IMR-90 (cell line): ENCODE results near the gene MOG. TPM values are rescaled to one million over a fixed set of nuclear protein-coding genes. Genes with fewer than 3 reads are reported as not detected.

Experiments
- ATAC-seq: fragments of 200-7000 bp; cut with Tn5 transposase; 2 replicates; pipeline ENCODE4 v1.9.1; 2020; ENCODE audit warnings: low read depth, mild to moderate bottlenecking, moderate library complexity
- BruUV-seq: library from RNA; stranded (reverse); fragments of 400-500 nt; replicated peaks from 2 replicates; lab custom pipeline; 2021; lab: Mats Ljungman, UMichigan
- CTCF ChIA-PET: fragments of 300-600 bp; formaldehyde crosslinking; extraction: SDS; loops from one replicate; lab custom pipeline; 2021; ENCODE audit warnings: antibody characterized with exemption; lab: Yijun Ruan, JAX
- POLR2A ChIA-PET: fragments of 300-600 bp; sonication (Branson Sonifier 250); formaldehyde crosslinking; loops from one replicate; lab custom pipeline; 2022; ENCODE audit warnings: antibody characterized with exemption; ENCODE audit not compliant: unreplicated experiment; lab: Charles Lee
- DNase-seq: peaks from one replicate; pipeline ENCODE4 v3.0.0; 2013
- H2AFZ ChIP-seq: replicated peaks from 2 replicates; pipeline ENCODE3; 2013; ENCODE audit warnings: low read length, mild to moderate bottlenecking; ENCODE audit not compliant: poor library complexity
- H2AK5ac ChIP-seq: 2 replicates; pipeline ENCODE4 v1.6.1; 2013; ENCODE audit warnings: low read depth, low read length, inconsistent platforms
- H2AK9ac ChIP-seq: replicated peaks from 2 replicates; pipeline ENCODE3; 2013; ENCODE audit warnings: mild to moderate bottlenecking, low read depth, low read length, moderate library complexity; ENCODE audit not compliant: poor library complexity
- H2BK120ac ChIP-seq: 2 replicates; pipeline ENCODE4 v1.6.1; 2013; ENCODE audit warnings: low read depth, low read length, inconsistent platforms
- H2BK15ac ChIP-seq: 3 replicates; pipeline ENCODE4 v1.6.1; 2013; ENCODE audit warnings: low read depth, low read length, inconsistent platforms
- H2BK20ac ChIP-seq: 2 replicates; pipeline ENCODE4 v1.6.1; 2013; ENCODE audit warnings: low read depth, mild to moderate bottlenecking, inconsistent platforms, low read length, moderate library complexity
- H2BK5ac ChIP-seq: 2 replicates; pipeline ENCODE4 v1.6.1; 2013; ENCODE audit warnings: mild to moderate bottlenecking, low read depth, low read length, inconsistent platforms; ENCODE audit not compliant: poor library complexity, severe bottlenecking
- H3K14ac ChIP-seq: replicated peaks from 2 replicates; pipeline ENCODE4 v1.6.1; 2013; ENCODE audit warnings: low read depth, low read length, inconsistent platforms
- H3K18ac ChIP-seq: 2 replicates; pipeline ENCODE4 v1.6.1; 2013; ENCODE audit warnings: low read depth, low read length, control low read depth
- H3K23ac ChIP-seq: 2 replicates; pipeline ENCODE4 v1.6.1; 2013; ENCODE audit warnings: low read depth, low read length, inconsistent platforms
- H3K27ac ChIP-seq: 2 replicates; pipeline ENCODE4 v1.5.1; 2013; ENCODE audit warnings: mild to moderate bottlenecking, control low read depth, low read length; ENCODE audit not compliant: insufficient read depth
- H3K27me3 ChIP-seq: 2 replicates; pipeline ENCODE4 v1.6.1; 2013; ENCODE audit warnings: low read length; ENCODE audit not compliant: control insufficient read depth, insufficient read depth
- H3K36me3 ChIP-seq: 2 replicates; pipeline ENCODE4 v1.6.1; 2013; ENCODE audit warnings: low read length, mixed read lengths; ENCODE audit not compliant: control insufficient read depth, insufficient read depth
- H3K4ac ChIP-seq: 2 replicates; pipeline ENCODE4 v1.6.1; 2013; ENCODE audit warnings: low read depth, low read length, inconsistent platforms
- H3K4me1 ChIP-seq: 2 replicates; pipeline ENCODE4 v1.6.1; 2013; ENCODE audit warnings: low read length, mixed read lengths; ENCODE audit not compliant: control insufficient read depth, insufficient read depth
- H3K4me2 ChIP-seq: 2 replicates; pipeline ENCODE4 v1.6.1; 2013; ENCODE audit warnings: low read depth, mild to moderate bottlenecking, control low read depth, low read length, moderate library complexity
- H3K4me3 ChIP-seq: 2 replicates; pipeline ENCODE4 v1.5.1; 2013; ENCODE audit warnings: low read depth, mild to moderate bottlenecking, control low read depth, low read length, moderate library complexity; ENCODE audit not compliant: insufficient read depth
- H3K56ac ChIP-seq: 2 replicates; pipeline ENCODE4 v1.6.1; 2013; ENCODE audit warnings: low read length, inconsistent platforms; ENCODE audit not compliant: insufficient read depth; ENCODE audit errors: extremely low read depth
- H3K79me1 ChIP-seq, 2 experiments: 2 replicates each; pipeline ENCODE4 v1.6.1; 2013; ENCODE audit warnings: low read length in 2 of 2, inconsistent platforms in 1 of 2, low read depth in 1 of 2
- H3K9ac ChIP-seq: 2 replicates; pipeline ENCODE4 v1.6.1; 2013; ENCODE audit warnings: low read depth, low read length, control low read depth
- H3K9me1 ChIP-seq: 2 replicates; pipeline ENCODE4 v1.6.1; 2013; ENCODE audit warnings: low read length, inconsistent platforms; ENCODE audit not compliant: insufficient read depth
- H3K9me3 ChIP-seq: 2 replicates; pipeline ENCODE4 v1.6.1; 2013; ENCODE audit warnings: low read length; ENCODE audit not compliant: control insufficient read depth, insufficient read depth
- H4K20me1 ChIP-seq: 2 replicates; pipeline ENCODE4 v1.6.1; 2013; ENCODE audit warnings: low read length, inconsistent platforms; ENCODE audit not compliant: insufficient read depth
- H4K5ac ChIP-seq: 2 replicates; pipeline ENCODE4 v1.6.1; 2013; ENCODE audit warnings: mild to moderate bottlenecking, low read depth, low read length, control low read depth
- H4K8ac ChIP-seq, 2 experiments: 2 replicates each; pipeline ENCODE4 v1.6.1; 2013; ENCODE audit warnings: low read depth in 2 of 2, low read length in 2 of 2, control low read depth in 1 of 2, inconsistent platforms in 1 of 2
- H4K91ac ChIP-seq: 2 replicates; pipeline ENCODE4 v1.6.1; 2013; ENCODE audit warnings: low read depth, low read length, inconsistent platforms; ENCODE audit not compliant: insufficient read depth
- BHLHE40 ChIP-seq: fragments of 150-350 bp; IDR thresholded peaks from 2 replicates; pipeline ENCODE4 v1.6.1; 2016; ENCODE audit warnings: mild to moderate bottlenecking, low read depth, low read length
- CEBPB ChIP-seq: IDR thresholded peaks from 2 replicates; pipeline ENCODE4 v1.6.1; 2012; ENCODE audit warnings: low read depth, low read length, improper control_type of control experiment
- CHD1 ChIP-seq: IDR thresholded peaks from 2 replicates; pipeline ENCODE4 v1.6.1; 2012; ENCODE audit warnings: low read depth, low read length, improper control_type of control experiment
- FOS ChIP-seq: fragments of 150-350 bp; IDR thresholded peaks from 2 replicates; pipeline ENCODE4 v1.6.1; 2016; ENCODE audit warnings: low read depth, low read length
- MAFK ChIP-seq: IDR thresholded peaks from 2 replicates; pipeline ENCODE4 v1.6.1; 2012; ENCODE audit warnings: low read depth, low read length, improper control_type of control experiment
- MAZ ChIP-seq: IDR thresholded peaks from 2 replicates; pipeline ENCODE4 v1.6.1; 2012; ENCODE audit warnings: low read depth, mild to moderate bottlenecking, low read length, improper control_type of control experiment, moderate library complexity, borderline replicate concordance
- MXI1 ChIP-seq: IDR thresholded peaks from 2 replicates; pipeline ENCODE4 v1.6.1; 2012; ENCODE audit warnings: low read depth, mild to moderate bottlenecking, low read length, moderate library complexity, borderline replicate concordance
- NFE2L2 ChIP-seq: fragments of 150-350 bp; IDR thresholded peaks from 2 replicates; pipeline ENCODE4 v1.6.1; 2016; ENCODE audit warnings: low read depth, mild to moderate bottlenecking, low read length
- POLR2A ChIP-seq: IDR thresholded peaks from 2 replicates; pipeline ENCODE4 v1.6.1; 2012; ENCODE audit warnings: mild to moderate bottlenecking, low read depth, low read length
- RAD21 ChIP-seq: IDR thresholded peaks from 2 replicates; pipeline ENCODE4 v1.6.1; 2012; ENCODE audit warnings: low read length, improper control_type of control experiment
- RCOR1 ChIP-seq: IDR thresholded peaks from 2 replicates; pipeline ENCODE4 v1.6.1; 2012; ENCODE audit warnings: mild to moderate bottlenecking, low read length, improper control_type of control experiment; ENCODE audit not compliant: insufficient replicate concordance
- RFX5 ChIP-seq: IDR thresholded peaks from 2 replicates; pipeline ENCODE4 v1.8.0; 2012; ENCODE audit warnings: low read depth, mild to moderate bottlenecking, low read length, moderate library complexity
- SMC3 ChIP-seq: fragments of 150-350 bp; IDR thresholded peaks from 2 replicates; pipeline ENCODE4 v1.6.1; 2016; ENCODE audit warnings: low read depth, mild to moderate bottlenecking, antibody characterized with exemption, low read length, moderate library complexity
- WGBS, 2 experiments: methylation state at CpG; one replicate each; pipeline versions ENCODE4 v1.1.5 to v1.1.7; 2013; ENCODE audit warnings: missing lambda C conversion rate in 2 of 2; ENCODE audit not compliant: insufficient read length in 1 of 2; ENCODE audit errors: extremely low coverage in 2 of 2; 5-methylcytosine and 5-hydroxymethylcytosine counted together
- dilution Hi-C: fragments of 300-500 bp; cut with HindIII; formaldehyde crosslinking; loops from one replicate; pipeline ENCODE4 v1.14.3; 2018; ENCODE audit warnings: low sequenced_read_pairs; ENCODE audit not compliant: unreplicated experiment
- in situ Hi-C: fragments of 300-500 bp; cut with MboI; formaldehyde crosslinking; loops from 3 replicates; pipeline ENCODE4 v1.14.3; 2019; ENCODE audit warnings: low sequenced_read_pairs, inconsistent platforms, mixed read lengths
- intact Hi-C: fragments of 100-400 bp; cut with micrococcal nuclease; formaldehyde crosslinking; loops from 2 replicates; pipeline ENCODE4 v1.10.0; 2022
- polyA plus RNA-seq, 3 experiments: library from polyadenylated mRNA; depleted of rRNA; stranded (reverse); fragments of >200 nt; gene quantifications; 2 replicates each; pipeline ENCODE4 v1.2.3, GENCODE V29; 2012; ENCODE audit warnings: low replicate concordance in 1 of 3
- total RNA-seq: library from RNA; depleted of rRNA; stranded (reverse); fragments of >200 nt; gene quantifications from 2 replicates; pipeline ENCODE4 v1.2.3, GENCODE V29; 2012
- TF ChIP-seq, protein P1 (sequence below): fragments of 150-350 bp; IDR thresholded peaks from 2 replicates; pipeline ENCODE4 v1.6.1; 2017; ENCODE audit warnings: mild to moderate bottlenecking, antibody characterized with exemption, low read length, low read depth
- TF ChIP-seq, protein P2 (sequence below): fragments of 150-350 bp; IDR thresholded peaks from 2 replicates; pipeline ENCODE4 v1.6.1; 2016; ENCODE audit warnings: low read depth, mild to moderate bottlenecking, low read length, moderate library complexity, borderline replicate concordance
- TF ChIP-seq, protein P3 (sequence below): conservative IDR thresholded peaks from 2 replicates; pipeline ENCODE4 v1.5.1; 2012; ENCODE audit warnings: mild to moderate bottlenecking, low read depth, low read length, improper control_type of control experiment

The MOG gene
- total and polyA plus RNA-seq, 2 of the 4 experiments (the other 2 are of a cell fraction) = not detected

DNA sequence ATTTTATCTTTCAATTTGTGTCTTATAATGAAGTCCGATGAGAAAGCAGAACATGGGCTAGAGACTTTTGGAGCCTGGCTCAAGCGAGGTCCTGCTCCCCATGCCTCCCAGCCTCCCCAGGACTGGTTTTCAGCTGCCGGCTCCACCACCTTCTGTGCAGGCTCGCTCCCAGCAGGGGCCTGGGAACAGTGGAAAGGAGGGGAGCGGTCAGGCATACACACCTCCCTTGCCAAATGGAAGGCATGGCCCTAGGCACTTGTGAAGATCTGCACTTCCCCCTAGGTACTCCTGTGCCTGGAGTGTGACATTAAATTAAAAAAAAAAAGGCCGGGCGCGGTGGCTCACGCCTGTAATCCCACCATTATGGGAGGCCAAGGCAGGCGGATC is 4.7 kb upstream of the MOG start:
- H3K4me3 ChIP-seq = no peak overlapping the region
- no peak overlapping the region for H2AFZ ChIP-seq
- BruUV-seq = no TSS peak
- in situ Hi-C loops = no loop called here
- H2BK120ac ChIP-seq = no peak overlapping the region
- H3K27me3 ChIP-seq = peaks cover 16% of the 10 kb centered on the region
- no peak overlapping the region for H4K8ac ChIP-seq
- no peaks in the 10 kb centered on the region for H3K9me1 ChIP-seq
- no peak overlapping the region for H3K56ac ChIP-seq
- 91% methylated on average over 4 of the region's 10 CpGs; no CpG with 5 or more reads in 1 of the 2 experiments for WGBS, 2 experiments
- ChIA-PET POLR2A (no interaction called here), CTCF (interaction anchor here (1.5 kb wide), 1 partner anchor 9 kb away, joined by 3 read pairs; no protein-coding TSS in a partner anchor)
- no peaks in the 10 kb centered on the region for H3K79me1 ChIP-seq
- no peak overlapping the region for H3K18ac ChIP-seq
- no peak overlapping the region for H2AK9ac ChIP-seq
- no peak overlapping the region for H2AK5ac ChIP-seq
- no peak overlapping the region for H2BK20ac ChIP-seq
- no peak overlapping the region for H3K9ac ChIP-seq
- H3K36me3 ChIP-seq = no peaks in the 10 kb centered on the region
- H3K4me2 ChIP-seq = no peak overlapping the region
- dilution Hi-C loops = no loop called here
- no peak for ATAC-seq
- no peak overlapping the region for H4K5ac ChIP-seq
- no peak overlapping the region for H2BK5ac ChIP-seq
- intact Hi-C loops = no loop called here
- H3K14ac ChIP-seq = no peak overlapping the region
- H3K27ac ChIP-seq = no peak overlapping the region
- H3K4me1 ChIP-seq = no peaks in the 10 kb centered on the region
- H3K23ac ChIP-seq = no peak overlapping the region
- no peaks in the 10 kb centered on the region for H3K9me3 ChIP-seq
- no peak for TF ChIP-seq RFX5
- TF ChIP-seq BHLHE40 = no peak
- TF ChIP-seq, protein P1, sequence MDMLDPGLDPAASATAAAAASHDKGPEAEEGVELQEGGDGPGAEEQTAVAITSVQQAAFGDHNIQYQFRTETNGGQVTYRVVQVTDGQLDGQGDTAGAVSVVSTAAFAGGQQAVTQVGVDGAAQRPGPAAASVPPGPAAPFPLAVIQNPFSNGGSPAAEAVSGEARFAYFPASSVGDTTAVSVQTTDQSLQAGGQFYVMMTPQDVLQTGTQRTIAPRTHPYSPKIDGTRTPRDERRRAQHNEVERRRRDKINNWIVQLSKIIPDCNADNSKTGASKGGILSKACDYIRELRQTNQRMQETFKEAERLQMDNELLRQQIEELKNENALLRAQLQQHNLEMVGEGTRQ = no peak
- TF ChIP-seq CEBPB = no peak
- no peak for TF ChIP-seq MXI1
- no peak for TF ChIP-seq POLR2A
- TF ChIP-seq RCOR1 = no peak
- no peak for TF ChIP-seq MAFK
- no peak for TF ChIP-seq FOS
- no peak for TF ChIP-seq NFE2L2
- TF ChIP-seq RAD21 = no peak
- no peak for TF ChIP-seq SMC3
- TF ChIP-seq CHD1 = no peak
- TF ChIP-seq, protein P2, sequence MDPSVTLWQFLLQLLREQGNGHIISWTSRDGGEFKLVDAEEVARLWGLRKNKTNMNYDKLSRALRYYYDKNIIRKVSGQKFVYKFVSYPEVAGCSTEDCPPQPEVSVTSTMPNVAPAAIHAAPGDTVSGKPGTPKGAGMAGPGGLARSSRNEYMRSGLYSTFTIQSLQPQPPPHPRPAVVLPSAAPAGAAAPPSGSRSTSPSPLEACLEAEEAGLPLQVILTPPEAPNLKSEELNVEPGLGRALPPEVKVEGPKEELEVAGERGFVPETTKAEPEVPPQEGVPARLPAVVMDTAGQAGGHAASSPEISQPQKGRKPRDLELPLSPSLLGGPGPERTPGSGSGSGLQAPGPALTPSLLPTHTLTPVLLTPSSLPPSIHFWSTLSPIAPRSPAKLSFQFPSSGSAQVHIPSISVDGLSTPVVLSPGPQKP = no peak
- TF ChIP-seq, protein P3, sequence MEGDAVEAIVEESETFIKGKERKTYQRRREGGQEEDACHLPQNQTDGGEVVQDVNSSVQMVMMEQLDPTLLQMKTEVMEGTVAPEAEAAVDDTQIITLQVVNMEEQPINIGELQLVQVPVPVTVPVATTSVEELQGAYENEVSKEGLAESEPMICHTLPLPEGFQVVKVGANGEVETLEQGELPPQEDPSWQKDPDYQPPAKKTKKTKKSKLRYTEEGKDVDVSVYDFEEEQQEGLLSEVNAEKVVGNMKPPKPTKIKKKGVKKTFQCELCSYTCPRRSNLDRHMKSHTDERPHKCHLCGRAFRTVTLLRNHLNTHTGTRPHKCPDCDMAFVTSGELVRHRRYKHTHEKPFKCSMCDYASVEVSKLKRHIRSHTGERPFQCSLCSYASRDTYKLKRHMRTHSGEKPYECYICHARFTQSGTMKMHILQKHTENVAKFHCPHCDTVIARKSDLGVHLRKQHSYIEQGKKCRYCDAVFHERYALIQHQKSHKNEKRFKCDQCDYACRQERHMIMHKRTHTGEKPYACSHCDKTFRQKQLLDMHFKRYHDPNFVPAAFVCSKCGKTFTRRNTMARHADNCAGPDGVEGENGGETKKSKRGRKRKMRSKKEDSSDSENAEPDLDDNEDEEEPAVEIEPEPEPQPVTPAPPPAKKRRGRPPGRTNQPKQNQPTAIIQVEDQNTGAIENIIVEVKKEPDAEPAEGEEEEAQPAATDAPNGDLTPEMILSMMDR = no peak
- no peak for TF ChIP-seq MAZ
- no peaks in the 10 kb centered on the region for H4K20me1 ChIP-seq
- H3K4ac ChIP-seq = no peak overlapping the region
- DNase-seq = no peak
- no peak overlapping the region for H2BK15ac ChIP-seq
- no peak overlapping the region for H4K91ac ChIP-seq
